Cerebellar cortex (tissue), 1 donor: ENCODE measurements around the gene COX7B.

ENCODE experiments used
- DNase-seq: peaks from one replicate; pipeline ENCODE4 v3.0.0-alpha.2; 2015; ENCODE audit warnings: low spot score

COX7B gene

GRCh38 chrX:77945910-77946545, 46.8 kb downstream of the COX7B start:
- DNase-seq: no peak

- DNase-seq: no peak
Measured at GRCh38 chrX:77946571-77946970, 47.3 kb downstream of the COX7B start.

- peak; percentile 0 for DNase-seq
Measured at GRCh38 chrX:77949840-77950239, 50.6 kb downstream of the COX7B start.

GRCh38 chrX:77952173-77952572, 52.9 kb downstream of the COX7B start:
- no peak for DNase-seq

GRCh38 chrX:77953302-77953701, 54.0 kb downstream of the COX7B start:
- DNase-seq: no peak

GRCh38 chrX:77953708-77954107, 54.4 kb downstream of the COX7B start:
- no peak for DNase-seq
